HTERT RPE-1 (cell line): Measurements from ENCODE around the gene FGD4.

Source experiments
- in situ Hi-C: fragments of 300-500 bp; cut with MboI; formaldehyde crosslinking; loops from 4 replicates; pipeline ENCODE4 v1.14.3; 2020; ENCODE audit warnings: low sequenced_read_pairs

FGD4 gene

GRCh38 chr12:32454866-32455265, 55.5 kb downstream of the FGD4 start:
- in situ Hi-C loops = no loop called here

GRCh38 chr12:32455607-32456071, 56.3 kb downstream of the FGD4 start:
- in situ Hi-C loops = no loop called here

- in situ Hi-C loops = no loop called here
Observed at GRCh38 chr12:32457251-32458025, 58.1 kb downstream of the FGD4 start.

- in situ Hi-C loops = no loop called here
Observed at GRCh38 chr12:32460638-32461037, 61.3 kb downstream of the FGD4 start.

- in situ Hi-C loops = no loop called here
Observed at GRCh38 chr12:32462908-32463307, 63.5 kb downstream of the FGD4 start.

- in situ Hi-C loops = no loop called here
Observed at GRCh38 chr12:32466187-32466586, 66.8 kb downstream of the FGD4 start.

- in situ Hi-C loops = no loop called here
Observed at GRCh38 chr12:32466986-32467711, 67.8 kb downstream of the FGD4 start.

GRCh38 chr12:32467959-32468863, 68.9 kb downstream of the FGD4 start:
- in situ Hi-C loops = no loop called here

- in situ Hi-C loops = no loop called here
Observed at GRCh38 chr12:32470936-32471470, 71.6 kb downstream of the FGD4 start.

GRCh38 chr12:32471591-32472001, 72.2 kb downstream of the FGD4 start:
- in situ Hi-C loops = no loop called here

- in situ Hi-C loops = no loop called here
Observed at GRCh38 chr12:32475724-32476123, 76.4 kb downstream of the FGD4 start.

- in situ Hi-C loops = no loop called here
Observed at GRCh38 chr12:32476446-32476845, 77.1 kb downstream of the FGD4 start.

GRCh38 chr12:32477714-32478113, 78.4 kb downstream of the FGD4 start:
- in situ Hi-C loops = no loop called here

GRCh38 chr12:32478166-32478565, 78.8 kb downstream of the FGD4 start:
- in situ Hi-C loops = no loop called here

- in situ Hi-C loops = no loop called here
Observed at GRCh38 chr12:32478858-32479725, 79.7 kb downstream of the FGD4 start.

GRCh38 chr12:32482226-32482625, 82.9 kb downstream of the FGD4 start:
- in situ Hi-C loops = no loop called here

GRCh38 chr12:32483499-32483898, 84.1 kb downstream of the FGD4 start:
- in situ Hi-C loops = no loop called here

GRCh38 chr12:32483993-32484392, 84.6 kb downstream of the FGD4 start:
- in situ Hi-C loops = no loop called here

GRCh38 chr12:32486158-32486557, 86.8 kb downstream of the FGD4 start:
- in situ Hi-C loops = no loop called here

GRCh38 chr12:32488132-32488531, 88.8 kb downstream of the FGD4 start:
- in situ Hi-C loops = no loop called here
